ENCODE results near the gene PRSS38. TPM values are rescaled to one million over a fixed set of nuclear protein-coding genes. Genes with fewer than 3 reads are reported as not detected.

The PRSS38 gene
- polyA plus RNA-seq (ENCODE audit: insufficient read length) = not detected

- no peak for DNase-seq (ENCODE audit: low read depth)
These were observed at the start of gene PRSS38 for GRCh38 chr1:227815468-227816409. PRSS38 (plus strand) TSS chr1:227815675; CDS start chr1:227815717, 42 bp downstream.

- DNase-seq (ENCODE audit: low read depth) = no peak
These were observed 49.4 kb upstream of the PRSS38 start for GRCh38 chr1:227766015-227766634.

GRCh38 chr1:227766653-227767277, 48.7 kb upstream of the PRSS38 start:
- DNase-seq (ENCODE audit: low read depth) = no peak

GRCh38 chr1:227767401-227768124, 47.9 kb upstream of the PRSS38 start:
- DNase-seq (ENCODE audit: low read depth) = no peak

- DNase-seq (ENCODE audit: low read depth) = no peak
These were observed 47.4 kb upstream of the PRSS38 start for GRCh38 chr1:227768125-227768439.

- DNase-seq (ENCODE audit: low read depth) = no peak
These were observed 46.8 kb upstream of the PRSS38 start for GRCh38 chr1:227768640-227769039.

- no peak for DNase-seq (ENCODE audit: low read depth)
These were observed 46.2 kb upstream of the PRSS38 start for GRCh38 chr1:227769047-227769935.

GRCh38 chr1:227769936-227770494, 45.5 kb upstream of the PRSS38 start:
- DNase-seq (ENCODE audit: low read depth) = no peak

- DNase-seq (ENCODE audit: low read depth) = no peak
These were observed 44.7 kb upstream of the PRSS38 start for GRCh38 chr1:227770812-227771211.

- DNase-seq (ENCODE audit: low read depth) = no peak
These were observed 44.1 kb upstream of the PRSS38 start for GRCh38 chr1:227771326-227771725.

- no peak for DNase-seq (ENCODE audit: low read depth)
These were observed 43.7 kb upstream of the PRSS38 start for GRCh38 chr1:227771771-227772170.

GRCh38 chr1:227773558-227773957, 41.9 kb upstream of the PRSS38 start:
- DNase-seq (ENCODE audit: low read depth) = no peak

GRCh38 chr1:227774051-227774731, 41.3 kb upstream of the PRSS38 start:
- no peak for DNase-seq (ENCODE audit: low read depth)

- no peak for DNase-seq (ENCODE audit: low read depth)
These were observed 40.4 kb upstream of the PRSS38 start for GRCh38 chr1:227774821-227775661.

GRCh38 chr1:227775841-227776240, 39.6 kb upstream of the PRSS38 start:
- no peak for DNase-seq (ENCODE audit: low read depth)

GRCh38 chr1:227776331-227776771, 39.1 kb upstream of the PRSS38 start:
- DNase-seq (ENCODE audit: low read depth) = no peak

GRCh38 chr1:227777156-227777555, 38.3 kb upstream of the PRSS38 start:
- no peak for DNase-seq (ENCODE audit: low read depth)

- no peak for DNase-seq (ENCODE audit: low read depth)
These were observed 37.8 kb upstream of the PRSS38 start for GRCh38 chr1:227777646-227778045.

GRCh38 chr1:227778401-227778947, 37.0 kb upstream of the PRSS38 start:
- no peak for DNase-seq (ENCODE audit: low read depth)

All from forelimb muscle (tissue), 1 donor.